HG02623 (cell line): ENCODE measurements around the gene ANP32B.
"Not testable (repeated sequence)": the region's sequence is repeated elsewhere in the genome, so short reads cannot be mapped to it uniquely, and the experiment has no call there.

Experiments used
- ATAC-seq: cut with Tn5 transposase; IDR thresholded peaks from one replicate; pipeline ENCODE4 v1.9.1; 2021; ENCODE audit warnings: moderate library complexity; ENCODE audit not compliant: unreplicated experiment

ANP32B gene

DNA sequence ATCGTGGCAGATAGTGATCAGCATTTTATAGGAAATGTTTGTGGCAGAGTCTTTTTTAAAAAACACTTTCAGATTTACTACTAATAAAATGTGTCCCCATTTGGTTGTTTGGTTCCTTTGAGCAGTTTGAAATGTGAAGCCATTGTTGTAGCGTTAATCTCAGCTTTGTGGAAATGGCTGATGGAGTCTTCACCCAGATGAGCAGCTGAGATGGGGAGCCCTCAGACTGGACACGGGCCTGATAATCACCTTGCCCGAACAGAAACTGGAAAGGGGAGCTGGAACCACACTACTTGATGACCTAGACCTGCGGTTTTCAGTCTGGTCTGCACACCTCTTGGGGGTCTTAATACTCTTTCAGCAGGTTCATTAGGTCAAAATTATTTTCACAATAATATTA lies 20.6 kb upstream of the ANP32B start:
- ATAC-seq, result no peak

DNA sequence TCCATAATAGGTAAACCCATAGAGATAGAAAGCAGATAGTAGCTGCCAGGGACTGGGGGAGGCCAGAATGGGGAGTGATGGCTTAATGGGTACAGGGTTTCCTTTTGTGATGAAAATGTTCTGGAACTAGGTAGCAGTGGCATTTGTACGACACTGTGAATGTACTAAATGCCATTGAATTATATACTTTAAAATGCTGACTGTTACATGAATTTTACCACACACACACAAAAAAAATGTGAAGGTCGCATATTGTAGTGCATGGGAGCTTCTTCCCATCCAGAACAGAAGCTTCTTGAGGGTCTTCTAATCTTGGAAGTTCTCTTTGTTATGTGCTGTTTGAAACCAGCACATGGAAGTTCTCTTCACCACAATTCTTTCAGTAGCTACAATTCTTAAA lies 19.9 kb upstream of the ANP32B start:
- ATAC-seq, result no peak

DNA sequence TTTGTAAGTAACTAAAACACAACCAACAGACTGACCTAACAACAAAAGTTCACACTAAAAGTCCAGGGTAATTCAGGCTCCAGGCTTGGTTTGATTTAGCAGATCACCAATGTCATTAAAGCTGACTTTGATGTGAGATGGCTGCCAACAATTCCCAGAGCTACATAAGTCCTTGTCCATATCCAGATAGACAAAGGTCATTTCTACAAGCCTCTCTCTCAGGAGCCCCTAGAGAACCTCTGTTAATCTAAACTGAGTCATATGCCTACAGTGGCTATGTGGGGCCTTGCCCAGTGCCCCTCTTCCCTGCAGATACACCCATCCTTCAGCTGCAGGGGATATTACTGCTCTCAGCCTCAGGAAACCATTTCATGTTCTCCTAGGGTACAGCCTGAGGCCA lies 18.2 kb upstream of the ANP32B start:
- no peak for ATAC-seq

DNA sequence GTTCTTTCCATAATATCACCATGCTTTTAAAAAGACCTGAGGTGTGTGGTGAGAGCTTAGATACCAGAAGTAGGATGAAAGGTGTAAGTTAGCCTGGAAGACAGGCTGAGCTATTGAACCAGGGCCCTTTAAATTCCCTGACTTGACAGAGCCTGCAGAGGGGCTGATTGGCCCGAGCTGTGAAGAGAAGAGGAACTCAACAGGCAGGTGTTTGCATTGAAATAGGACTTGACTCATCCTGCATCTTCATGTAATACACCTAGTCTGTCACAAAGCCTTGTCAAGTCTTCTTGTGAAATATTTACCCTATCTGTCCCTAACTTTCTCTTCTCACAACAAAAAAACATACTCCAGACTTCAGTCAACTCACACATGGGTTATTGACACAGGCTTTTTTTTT lies 16.6 kb upstream of the ANP32B start:
- ATAC-seq, result no peak

DNA sequence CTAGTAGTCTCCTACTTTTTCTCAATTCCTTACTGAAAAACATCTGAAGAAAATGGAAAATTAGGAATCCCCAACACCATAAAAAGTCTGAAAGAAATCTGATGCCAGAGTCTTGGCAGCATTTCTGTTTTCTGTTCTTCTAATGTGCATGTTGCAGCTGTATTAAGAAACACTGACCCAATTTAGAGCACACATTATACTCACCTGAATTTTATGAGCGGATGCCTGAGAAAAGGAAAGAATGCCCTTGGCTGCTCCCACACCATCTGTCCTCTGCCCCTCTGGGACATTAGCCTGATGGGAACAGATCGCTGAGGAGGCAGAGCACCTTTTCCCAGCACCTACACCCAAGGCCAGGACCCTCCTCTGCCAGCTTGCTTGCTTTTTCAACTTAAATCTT lies 14.1 kb upstream of the ANP32B start:
- ATAC-seq, result no peak

DNA sequence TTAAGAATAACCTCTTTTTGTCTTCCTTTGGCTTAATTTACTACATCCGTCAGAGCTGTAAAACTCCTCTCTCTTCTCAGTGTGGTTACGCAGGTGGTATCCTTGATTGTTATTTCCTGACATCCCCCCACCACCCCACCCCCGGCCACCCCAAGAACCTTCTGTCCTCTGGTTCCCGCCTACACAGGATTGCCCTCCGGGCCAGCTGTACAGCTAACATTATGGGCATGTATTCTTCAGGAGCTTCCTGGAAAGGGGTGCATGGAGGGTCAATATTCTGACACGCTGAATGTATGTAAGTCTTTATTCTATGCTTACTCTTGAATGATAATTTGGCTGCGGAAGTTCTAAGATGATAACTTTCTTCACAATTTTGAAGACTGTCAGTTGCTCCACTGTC lies 13.0 kb upstream of the ANP32B start:
- no peak for ATAC-seq

DNA sequence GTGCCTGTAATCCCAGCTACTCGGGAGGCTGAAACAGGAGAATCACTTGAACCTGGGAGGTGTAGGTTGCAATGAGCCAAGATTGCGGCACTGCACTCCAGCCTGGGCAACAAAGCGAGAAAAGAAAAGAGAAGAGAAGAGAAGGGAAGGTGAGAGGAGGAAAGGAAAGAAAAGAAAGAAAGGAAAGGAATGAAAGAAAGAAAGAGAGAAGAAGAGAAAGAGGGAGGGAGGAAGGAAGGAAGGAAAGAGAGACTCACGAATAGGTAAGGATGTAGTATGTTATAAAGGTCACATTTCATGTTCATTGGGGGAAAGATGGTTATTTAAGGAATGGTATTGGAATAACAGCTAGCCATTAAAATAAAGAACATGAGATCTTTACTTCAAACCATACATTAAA lies 10.4 kb upstream of the ANP32B start:
- no peak for ATAC-seq

DNA sequence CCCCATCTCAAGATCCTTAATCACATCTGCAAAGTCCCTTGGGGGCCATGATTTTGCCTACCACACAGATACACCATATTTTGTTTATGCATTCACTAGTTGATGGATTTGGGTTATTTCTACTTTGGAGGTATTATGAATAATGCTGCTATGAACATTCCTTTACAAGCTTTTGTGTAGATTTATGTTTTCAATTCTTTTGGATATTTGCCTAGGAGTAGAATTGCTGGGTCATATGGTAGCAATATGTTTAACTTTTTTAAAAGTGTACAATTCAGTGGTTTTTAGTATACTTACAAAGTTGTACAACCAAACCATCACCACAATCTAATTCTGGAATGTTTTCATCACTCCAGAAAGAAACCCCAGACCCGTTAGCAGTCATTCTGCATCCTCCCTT lies 7.8 kb upstream of the ANP32B start:
- no peak for ATAC-seq

DNA sequence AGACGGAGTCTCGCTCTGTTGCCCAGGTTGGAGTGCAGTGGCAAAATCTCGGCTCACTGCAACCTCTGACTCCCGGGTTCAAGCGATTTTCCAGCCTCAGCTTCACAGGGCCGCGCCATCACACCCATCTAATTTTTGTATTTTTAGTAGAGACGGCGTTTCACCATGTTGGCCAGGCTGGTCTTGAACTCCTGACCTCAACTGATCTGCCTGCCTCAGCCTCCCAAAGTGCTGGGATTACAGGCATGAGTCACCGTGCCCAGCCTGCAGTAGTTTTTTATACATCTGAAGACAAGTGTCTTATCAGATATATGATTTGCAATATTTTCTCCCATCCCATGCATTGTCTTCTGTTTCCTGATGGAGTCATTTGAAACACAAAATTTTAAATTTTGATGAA lies 6.5 kb upstream of the ANP32B start:
- ATAC-seq, result not testable (repeated sequence)

DNA sequence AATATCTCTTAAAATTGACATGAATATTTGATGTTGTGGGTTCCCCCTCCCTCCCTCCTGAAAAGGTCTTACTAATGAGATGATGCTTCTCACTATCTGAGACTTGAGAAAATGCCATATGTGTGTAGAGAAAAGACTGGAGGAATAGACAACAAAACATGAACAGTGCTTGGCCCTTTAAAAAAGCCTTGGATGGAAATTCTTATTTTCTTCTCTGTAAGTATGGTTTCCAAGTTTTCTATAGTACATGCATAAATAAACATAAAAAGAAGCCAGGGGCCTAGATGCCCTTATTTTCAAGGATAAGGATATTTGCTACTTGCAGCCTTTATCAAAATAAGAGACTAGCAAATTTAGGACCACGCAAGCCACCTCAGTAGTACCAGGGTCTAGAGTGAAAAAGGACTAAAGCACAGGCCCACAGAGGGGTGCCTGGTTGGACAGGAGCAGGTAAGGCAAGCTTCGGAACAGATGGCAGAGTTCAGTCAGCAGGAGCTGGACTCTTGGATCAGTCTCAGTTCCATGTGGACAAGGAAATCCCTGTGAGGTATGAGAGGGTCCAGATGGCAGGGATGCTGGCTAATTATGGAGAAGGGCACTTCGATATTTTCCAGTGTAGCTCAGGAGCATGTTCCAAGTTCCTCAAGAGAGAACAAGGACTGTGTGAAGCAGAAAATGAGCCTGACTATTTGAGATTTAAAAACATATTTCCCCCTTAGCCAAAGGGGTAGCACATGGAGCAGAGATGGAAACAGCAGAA lies 4.6 kb upstream of the ANP32B start:
- no peak for ATAC-seq

DNA sequence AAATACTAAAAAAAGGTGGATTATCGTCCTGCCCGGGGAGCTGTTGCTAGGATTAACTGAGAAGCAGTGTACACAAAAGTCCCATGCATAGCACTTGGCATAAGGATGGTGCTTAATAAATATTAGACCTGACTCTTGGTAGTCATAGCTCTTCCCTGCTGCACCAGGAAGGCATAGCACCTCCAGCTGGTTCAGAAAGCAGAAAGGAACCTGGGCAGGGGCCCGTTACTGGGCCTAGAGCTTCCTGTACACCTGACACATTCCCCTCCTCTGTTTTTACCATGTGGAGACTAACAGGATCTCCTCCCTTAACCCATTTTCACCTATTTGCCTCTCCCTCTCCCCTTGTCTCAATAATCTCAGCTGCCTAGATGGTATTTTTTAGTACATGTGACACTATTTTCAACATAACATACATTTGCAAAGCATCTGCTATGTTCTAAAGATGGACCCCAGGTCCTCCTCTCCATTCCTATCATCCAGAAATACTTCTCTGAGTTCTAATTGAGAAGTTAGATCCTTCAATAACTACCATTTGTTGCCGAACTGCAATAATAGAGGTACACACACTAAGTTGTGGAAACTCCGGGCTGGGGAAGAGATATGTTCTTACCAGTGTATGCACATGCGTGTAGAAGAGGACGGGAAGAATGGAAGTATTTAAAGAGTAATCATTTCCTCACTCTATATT lies 3.2 kb upstream of the ANP32B start:
- ATAC-seq, result no peak

DNA sequence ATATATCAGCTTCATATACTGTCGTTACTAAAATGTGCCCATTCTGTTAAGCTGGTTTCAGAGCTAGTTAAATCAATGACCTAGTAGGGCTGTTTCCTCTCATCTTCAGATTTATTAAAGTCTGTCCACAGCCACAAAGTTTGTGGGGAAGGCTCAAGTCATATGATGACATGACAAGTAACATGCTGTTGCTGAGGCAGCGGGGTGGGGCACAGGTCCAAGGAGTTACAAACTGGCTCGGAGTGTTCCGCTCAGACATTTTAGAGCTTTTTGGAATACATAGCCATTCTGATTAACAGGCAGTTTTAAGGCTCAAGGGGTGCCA lies 2.7 kb upstream of the ANP32B start:
- ATAC-seq, result no peak

DNA sequence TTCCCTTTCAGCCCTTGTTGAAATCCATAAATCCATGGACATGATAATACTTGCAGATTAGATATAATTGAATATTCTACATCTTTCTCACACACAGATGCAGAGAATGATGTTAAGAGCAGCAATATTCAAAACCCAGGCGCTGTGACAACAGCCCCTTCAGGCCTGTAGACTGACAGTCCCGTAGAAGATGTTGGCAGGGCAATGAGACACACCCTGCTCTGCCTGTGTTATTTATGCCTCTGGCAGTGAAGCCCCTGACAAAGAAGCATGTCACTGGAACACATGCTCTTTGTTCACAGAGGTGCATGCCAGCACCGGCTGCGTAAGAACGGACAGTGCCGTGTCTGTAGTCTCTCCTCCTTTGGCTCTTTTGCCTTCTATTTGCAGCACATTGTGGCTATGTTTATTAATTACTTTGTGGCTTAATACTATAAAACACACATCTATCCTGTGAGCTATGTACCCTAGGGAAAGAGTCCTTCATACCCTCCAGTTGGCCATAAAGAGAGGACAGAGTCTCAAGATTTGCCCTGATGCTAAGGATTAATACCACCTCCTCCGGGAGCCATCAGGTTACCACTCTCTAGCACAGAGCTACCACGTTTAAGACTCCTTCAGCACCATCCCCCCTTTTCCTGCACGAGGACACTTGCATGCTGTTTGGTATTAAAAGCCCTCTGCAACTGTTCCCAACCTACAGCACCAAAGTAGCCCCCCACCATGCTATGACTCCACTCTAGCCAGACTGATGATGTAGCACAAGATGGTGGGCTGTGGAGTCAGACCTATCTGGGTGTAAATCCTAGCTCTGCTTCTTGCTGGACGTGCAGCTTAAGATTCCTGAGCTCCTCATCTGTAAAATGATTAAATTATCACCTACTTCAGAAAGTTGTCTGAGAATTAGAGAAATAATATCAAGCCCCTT lies 2.0 kb upstream of the ANP32B start:
- no peak for ATAC-seq

DNA sequence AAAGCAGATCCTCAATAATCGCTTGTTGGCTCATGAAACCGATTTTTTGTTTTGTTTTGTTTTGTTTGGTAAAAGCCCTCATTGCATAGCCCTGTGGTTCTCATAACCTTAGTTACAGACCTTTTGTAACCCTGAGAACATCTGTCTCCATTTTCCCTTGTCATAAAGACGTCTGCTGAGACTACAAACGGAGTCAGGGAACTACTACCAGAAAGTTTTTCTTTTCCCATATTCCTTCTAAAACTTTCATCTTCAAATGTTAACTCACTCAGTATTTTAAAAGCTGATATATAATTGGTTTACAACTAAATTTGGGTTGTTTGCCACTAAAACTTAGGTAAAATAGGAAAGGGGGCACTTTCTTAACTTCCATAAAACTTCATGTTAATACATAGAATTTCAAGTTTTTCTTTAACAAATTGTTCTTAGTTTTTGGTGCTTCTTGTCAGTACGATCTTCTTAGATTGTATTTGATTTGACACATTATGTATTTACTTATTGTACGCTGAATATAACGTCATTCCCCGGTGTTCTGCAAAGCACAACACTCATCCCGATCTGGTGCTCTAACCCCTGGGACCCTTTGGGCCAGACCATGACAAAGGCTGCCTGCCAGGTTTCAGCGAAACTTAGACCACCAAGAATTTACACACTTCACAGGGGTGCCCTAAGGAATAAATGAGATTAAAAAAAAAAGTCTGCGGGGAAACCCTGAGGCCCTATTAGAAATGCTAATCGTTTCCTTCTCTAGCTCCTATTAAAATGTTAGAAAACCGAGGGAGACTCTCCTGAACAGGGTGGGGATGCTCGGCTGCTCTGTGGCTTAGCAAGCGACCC lies 1.1 kb upstream of the ANP32B start:
- no peak for ATAC-seq

DNA sequence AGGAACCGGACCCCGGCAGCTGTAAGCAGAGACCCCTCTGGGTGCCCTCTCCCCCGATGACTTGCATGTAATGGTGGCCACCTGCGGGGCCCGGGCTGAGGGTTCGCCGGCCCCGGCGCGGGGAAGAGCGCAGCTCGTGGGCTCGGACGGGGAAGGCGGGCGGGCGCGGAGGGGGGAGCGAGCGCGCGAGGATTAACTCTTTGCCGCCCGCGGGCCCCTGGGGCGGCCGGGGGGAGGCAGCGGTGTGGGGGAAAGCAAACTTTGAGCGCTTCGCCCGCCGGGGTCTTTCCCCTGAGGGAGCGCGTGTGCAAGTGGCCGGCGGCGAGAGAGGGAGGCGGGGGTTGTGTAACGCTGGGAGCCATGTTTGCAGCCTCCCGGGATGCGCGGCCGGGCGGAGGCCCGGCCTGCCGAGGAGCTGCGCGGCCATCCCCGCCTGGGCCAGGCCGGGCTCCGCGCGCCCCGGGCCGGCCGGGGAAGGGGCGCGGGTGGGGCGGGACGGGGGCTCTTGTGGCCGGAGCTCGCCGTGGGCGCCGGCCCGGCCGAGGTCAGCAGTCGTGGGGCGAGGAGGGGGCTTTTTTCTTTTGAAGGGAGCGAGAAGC lies 547 bp downstream of the ANP32B start:
- peak; percentile 8 for ATAC-seq

DNA sequence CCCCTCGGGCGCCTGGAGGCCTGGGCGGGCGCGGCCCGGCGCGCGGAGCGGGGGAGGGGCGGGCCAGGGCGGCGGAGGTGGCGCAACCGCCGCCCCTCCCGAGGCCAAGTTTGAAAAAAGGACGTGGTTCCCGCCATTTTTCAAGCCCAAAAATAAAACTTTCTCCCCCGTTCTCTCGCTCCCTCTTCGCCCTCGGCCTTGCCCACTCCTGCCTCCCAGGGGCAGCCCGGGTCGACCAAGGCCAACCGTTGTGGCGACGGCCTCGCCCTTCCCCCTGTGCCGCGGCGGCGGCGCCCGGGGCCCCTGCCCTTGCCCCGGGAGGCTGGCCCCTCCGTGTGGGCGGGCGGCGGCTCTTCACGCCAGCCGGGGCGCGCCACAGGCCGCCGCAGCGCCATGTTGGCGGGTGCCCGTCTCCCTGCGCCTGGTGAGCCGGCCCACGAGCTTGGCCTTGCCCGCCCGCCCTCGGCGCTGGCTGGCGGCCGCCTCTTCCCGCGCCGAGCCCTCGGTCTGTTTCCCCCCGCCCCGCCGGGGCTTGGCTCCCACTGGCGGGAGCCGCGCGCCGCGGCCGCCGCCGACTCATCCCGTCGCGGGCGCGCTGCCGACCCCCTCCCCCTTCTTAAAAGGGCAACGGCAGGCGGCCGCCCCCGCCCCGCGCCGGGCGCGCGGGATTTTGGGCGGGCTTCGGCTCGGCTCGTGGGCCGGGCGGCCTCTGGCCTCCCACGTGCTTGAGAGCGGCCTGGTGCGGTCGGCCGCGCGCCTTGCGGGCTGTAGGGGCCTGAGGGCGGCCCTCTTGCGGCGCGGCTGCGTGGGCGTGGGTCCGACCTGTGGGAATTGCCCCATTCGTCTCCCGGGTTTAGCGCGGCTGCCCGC lies 1.3 kb downstream of the ANP32B start:
- ATAC-seq, result peak; percentile 23

DNA sequence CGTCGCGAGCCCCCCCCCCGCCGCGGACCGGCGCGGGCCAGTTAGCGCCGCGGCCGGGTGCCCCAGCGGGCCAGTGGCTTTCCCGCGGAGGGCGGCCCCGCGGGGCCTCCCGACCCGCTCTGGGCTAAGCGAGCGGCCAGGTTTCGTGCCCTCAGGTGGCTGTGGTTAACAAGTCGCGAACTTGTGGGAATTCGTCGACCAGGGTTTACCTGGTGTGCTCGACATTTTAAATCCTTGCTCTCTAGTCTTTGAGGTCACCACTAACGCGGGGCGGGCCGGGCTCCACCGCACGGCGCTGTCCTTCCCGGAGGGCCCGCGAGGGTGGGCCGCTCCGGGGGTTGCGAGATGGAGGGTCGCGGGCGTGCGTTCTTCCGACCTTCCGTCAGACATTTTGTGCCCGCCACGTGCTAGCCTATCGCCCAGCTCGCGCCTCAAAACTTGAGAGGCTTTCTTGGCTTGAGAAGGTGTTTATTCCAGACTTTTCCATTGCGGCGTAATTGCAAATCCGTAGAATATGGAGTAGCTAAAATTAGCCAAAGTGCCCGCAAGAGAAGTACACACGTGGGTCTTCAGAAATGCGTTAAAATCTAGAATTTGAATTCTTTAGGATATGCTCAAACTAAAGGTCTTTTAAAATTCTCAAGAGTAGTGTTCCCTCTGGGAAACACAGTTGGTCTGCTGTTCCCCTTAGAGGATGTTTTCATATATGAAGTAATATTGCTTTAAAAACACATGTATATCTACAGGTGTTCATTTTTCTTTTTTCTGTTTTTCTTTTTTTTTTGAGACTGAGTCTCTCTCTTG lies 2.1 kb downstream of the ANP32B start:
- ATAC-seq, result no peak

DNA sequence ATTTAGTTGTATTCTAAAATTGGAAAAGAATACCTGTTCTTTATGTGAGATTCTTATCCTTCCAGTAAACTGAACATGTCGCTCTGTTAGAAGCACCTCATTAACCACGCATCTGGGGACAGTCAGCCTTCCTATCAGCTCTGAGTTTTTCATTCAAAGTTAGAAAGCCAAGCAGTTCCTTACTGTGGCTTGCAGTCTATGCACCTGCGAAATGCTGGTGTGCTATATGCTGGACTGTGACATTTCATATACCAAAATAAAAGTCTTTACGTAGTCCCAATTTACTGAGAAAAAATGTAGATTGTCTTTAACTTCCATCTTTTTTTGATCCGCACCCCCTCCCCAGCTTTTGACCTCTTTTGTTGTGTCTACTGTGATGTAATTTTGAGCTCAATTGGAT lies 4.3 kb downstream of the ANP32B start:
- ATAC-seq, result no peak

DNA sequence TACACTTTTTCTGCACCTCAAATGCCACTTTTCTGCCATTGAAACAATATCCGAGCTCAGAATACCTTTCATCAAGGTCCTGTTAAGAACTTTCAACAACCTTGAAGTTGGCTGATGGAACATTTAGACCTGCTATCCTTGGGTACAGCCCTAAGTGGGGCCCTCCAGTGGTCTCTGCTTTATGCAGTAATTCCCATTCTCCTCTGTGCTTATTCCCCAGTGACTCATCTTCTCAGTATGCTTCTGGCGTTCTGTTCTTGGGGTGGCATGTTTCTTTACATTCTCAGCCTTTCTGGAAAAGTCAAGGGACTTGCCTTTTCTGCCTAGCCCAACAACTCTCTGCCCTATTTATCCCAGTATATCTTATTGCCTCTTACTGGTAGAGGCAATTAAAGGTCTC lies 7.1 kb downstream of the ANP32B start:
- no peak for ATAC-seq
